Stimulated activated naive CD8-positive, alpha-beta T cell treated with anti-CD3 and anti-CD28 coated beads, Interleukin-15, Interleukin-2, amounts not matched to agents 100 ng/mL and 50 ng/mL, for 24 hours (primary cell): Measurements from ENCODE around the gene CEP104.
"Not testable (repeated sequence)": the region's sequence is repeated elsewhere in the genome, so short reads cannot be mapped to it uniquely, and the experiment has no call there.

Experiments
- H3K27ac Mint-ChIP-seq: one replicate; pipeline ENCODE4 v1.8.0; 2021; ENCODE audit warnings: mild to moderate bottlenecking, mixed read lengths
- H3K27me3 Mint-ChIP-seq: one replicate; pipeline ENCODE4 v1.8.0; 2021; ENCODE audit warnings: mixed read lengths
- H3K36me3 Mint-ChIP-seq: one replicate; pipeline ENCODE4 v1.8.0; 2021; ENCODE audit warnings: low read depth, mixed read lengths
- H3K4me1 Mint-ChIP-seq: one replicate; pipeline ENCODE4 v1.8.0; 2021; ENCODE audit warnings: low read depth, mixed read lengths
- H3K4me3 Mint-ChIP-seq: one replicate; pipeline ENCODE4 v1.8.0; 2021; ENCODE audit warnings: mild to moderate bottlenecking, mixed read lengths
- H3K9me3 Mint-ChIP-seq: one replicate; pipeline ENCODE4 v1.8.0; 2021; ENCODE audit warnings: mixed read lengths

The CEP104 gene

DNA sequence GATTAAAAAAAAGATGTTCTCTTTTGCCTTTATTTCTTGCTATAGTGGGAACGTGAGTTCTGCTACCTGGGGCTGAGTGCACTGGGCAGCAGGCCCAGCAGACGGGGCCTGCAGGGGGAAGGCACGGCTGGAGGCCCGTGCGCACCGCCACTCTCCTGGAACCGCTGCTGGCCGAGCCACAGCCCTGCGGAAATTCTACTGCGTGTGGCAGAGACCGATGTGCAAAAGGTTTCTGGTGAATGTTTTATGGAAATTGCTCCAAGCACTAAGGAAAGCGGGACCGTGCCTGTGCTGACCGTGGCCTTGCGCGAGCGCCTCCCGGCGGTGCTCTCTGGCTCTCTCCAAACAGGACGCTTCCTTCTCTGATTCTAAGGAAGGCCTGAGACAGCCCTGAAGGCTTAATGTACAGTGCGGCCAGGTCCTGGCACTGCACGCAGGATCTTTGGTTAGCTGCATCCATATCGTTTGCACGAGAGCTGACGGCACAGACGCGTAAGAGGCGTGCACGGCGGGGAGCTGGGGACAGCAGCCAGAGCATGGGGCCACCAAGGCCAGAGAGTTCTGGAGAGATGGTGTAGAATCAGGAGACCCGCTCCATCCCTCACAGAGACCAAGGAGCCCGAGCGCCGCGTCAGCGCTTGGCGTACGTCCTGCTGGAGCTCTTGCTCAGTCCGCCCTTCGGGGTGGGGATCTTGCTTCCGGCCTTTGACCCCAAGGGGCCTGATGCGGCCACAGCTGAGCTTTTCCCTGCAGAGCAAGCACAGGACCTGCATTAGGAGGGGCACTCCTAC is 42.0 kb downstream of the CEP104 start:
- peaks cover 5% of the 10 kb centered on the region for H3K4me1 Mint-ChIP-seq
- H3K4me3 Mint-ChIP-seq: no peak overlapping the region
- no peaks in the 10 kb centered on the region for H3K27me3 Mint-ChIP-seq
- peaks cover 17% of the 10 kb centered on the region for H3K36me3 Mint-ChIP-seq
- no peak overlapping the region for H3K27ac Mint-ChIP-seq
- H3K9me3 Mint-ChIP-seq: no peaks in the 10 kb centered on the region

DNA sequence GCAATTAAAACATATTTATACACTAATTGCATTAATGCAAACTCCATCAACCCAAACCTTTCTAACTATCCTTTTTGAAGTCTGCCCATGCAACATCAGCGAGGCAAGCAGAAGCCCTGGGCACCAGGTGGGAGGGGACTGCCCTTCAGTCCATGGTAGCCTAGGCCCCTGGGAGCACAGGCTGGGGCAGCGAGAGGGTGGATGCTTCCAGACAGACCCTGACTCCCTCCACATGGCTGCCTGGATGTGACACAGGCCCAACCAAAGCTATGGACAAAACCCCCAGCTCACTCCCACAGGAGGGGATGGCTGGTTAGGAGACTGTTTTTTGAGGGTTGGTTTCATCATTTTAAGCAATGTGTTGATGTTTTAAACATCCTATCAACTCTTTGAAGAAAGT is 42.9 kb downstream of the CEP104 start:
- no peak overlapping the region for H3K4me3 Mint-ChIP-seq
- no peak overlapping the region for H3K27ac Mint-ChIP-seq
- no peaks in the 10 kb centered on the region for H3K27me3 Mint-ChIP-seq
- peaks cover 12% of the 10 kb centered on the region for H3K36me3 Mint-ChIP-seq
- no peaks in the 10 kb centered on the region for H3K9me3 Mint-ChIP-seq
- H3K4me1 Mint-ChIP-seq: peaks cover 5% of the 10 kb centered on the region

GRCh38 chr1:3811595-3811911 is 45.5 kb downstream of the CEP104 start:
- Mint-ChIP-seq H3K27me3 (no peaks in the 10 kb centered on the region), H3K27ac (no peak overlapping the region), H3K4me3 (no peak overlapping the region), H3K36me3 (peaks cover 5% of the 10 kb centered on the region), H3K9me3 (no peaks in the 10 kb centered on the region), H3K4me1 (peaks cover 5% of the 10 kb centered on the region)

DNA sequence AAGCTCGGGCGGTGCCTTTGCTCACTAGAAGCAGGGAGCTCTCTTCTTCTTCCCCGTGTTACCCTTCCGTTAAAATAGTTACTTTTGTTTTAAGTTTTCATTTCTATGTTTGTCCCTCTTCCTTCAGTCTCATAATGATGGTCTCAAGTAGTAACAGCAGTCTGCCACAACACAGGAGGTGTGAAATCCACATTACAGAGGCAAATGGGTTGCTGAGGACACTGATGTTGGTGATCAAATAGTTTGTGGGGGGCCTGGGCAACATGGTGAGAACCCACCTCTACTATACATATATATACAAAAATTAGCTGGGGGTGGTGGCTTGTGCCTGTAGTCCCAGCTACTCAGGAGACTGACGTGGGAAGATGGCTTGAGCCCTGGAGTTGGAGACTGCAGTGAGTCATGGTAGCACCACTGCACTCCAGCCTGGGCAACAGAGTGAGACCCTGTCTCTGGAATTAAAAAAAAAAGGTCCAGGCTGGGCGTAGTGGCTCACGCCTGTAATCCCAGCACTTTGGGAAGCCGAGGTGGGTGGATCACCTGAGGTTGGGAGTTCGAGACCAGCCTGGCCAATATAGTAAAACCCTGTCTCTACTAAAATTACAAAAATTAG is 46.8 kb downstream of the CEP104 start:
- not testable (repeated sequence) for H3K27ac Mint-ChIP-seq, H3K36me3 Mint-ChIP-seq, H3K4me3 Mint-ChIP-seq, H3K4me1 Mint-ChIP-seq, H3K9me3 Mint-ChIP-seq, H3K27me3 Mint-ChIP-seq

- H3K27me3 Mint-ChIP-seq: peaks cover 4% of the 10 kb centered on the region
- no peak overlapping the region for H3K4me3 Mint-ChIP-seq
- H3K36me3 Mint-ChIP-seq: no peaks in the 10 kb centered on the region
- H3K9me3 Mint-ChIP-seq: no peaks in the 10 kb centered on the region
- H3K4me1 Mint-ChIP-seq: peaks cover 5% of the 10 kb centered on the region
- H3K27ac Mint-ChIP-seq: no peak overlapping the region
Measured at GRCh38 chr1:3809680-3810079, 47.3 kb downstream of the CEP104 start.

- Mint-ChIP-seq H3K36me3 (no peaks in the 10 kb centered on the region), H3K27me3 (peaks cover 17% of the 10 kb centered on the region), H3K27ac (no peak overlapping the region), H3K4me1 (peaks cover 5% of the 10 kb centered on the region), H3K4me3 (no peak overlapping the region), H3K9me3 (no peaks in the 10 kb centered on the region)
Measured at GRCh38 chr1:3807769-3808168, 49.2 kb downstream of the CEP104 start.

DNA sequence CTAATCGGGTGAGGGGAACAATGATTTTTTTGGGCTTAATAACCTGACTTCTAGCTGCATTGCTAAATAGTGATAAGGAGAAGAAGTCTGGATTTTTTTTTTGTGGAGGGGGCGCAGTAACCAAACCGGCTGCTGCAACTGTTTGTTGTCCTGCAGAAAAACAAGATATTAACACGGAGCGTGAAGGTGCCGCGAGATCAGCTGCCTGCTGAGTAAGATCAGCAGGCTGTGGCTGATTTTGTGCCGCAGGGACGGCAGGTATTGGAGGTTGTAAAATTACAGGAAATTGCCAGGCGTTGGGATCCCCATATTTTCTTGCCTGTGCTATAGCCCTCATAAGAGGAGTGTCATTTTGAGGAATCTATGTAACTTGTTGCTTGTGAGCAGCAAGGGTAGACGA is 52.0 kb downstream of the CEP104 start:
- H3K4me1 Mint-ChIP-seq: peaks cover 10% of the 10 kb centered on the region
- no peak overlapping the region for H3K27ac Mint-ChIP-seq
- no peaks in the 10 kb centered on the region for H3K9me3 Mint-ChIP-seq
- H3K36me3 Mint-ChIP-seq: no peaks in the 10 kb centered on the region
- H3K27me3 Mint-ChIP-seq: peaks cover 32% of the 10 kb centered on the region
- no peak overlapping the region for H3K4me3 Mint-ChIP-seq

GRCh38 chr1:3804627-3804944 is 52.4 kb downstream of the CEP104 start:
- not testable (repeated sequence) for H3K27ac Mint-ChIP-seq, H3K36me3 Mint-ChIP-seq, H3K4me3 Mint-ChIP-seq, H3K9me3 Mint-ChIP-seq, H3K4me1 Mint-ChIP-seq
- H3K27me3 Mint-ChIP-seq: peaks cover 32% of the 10 kb centered on the region

DNA sequence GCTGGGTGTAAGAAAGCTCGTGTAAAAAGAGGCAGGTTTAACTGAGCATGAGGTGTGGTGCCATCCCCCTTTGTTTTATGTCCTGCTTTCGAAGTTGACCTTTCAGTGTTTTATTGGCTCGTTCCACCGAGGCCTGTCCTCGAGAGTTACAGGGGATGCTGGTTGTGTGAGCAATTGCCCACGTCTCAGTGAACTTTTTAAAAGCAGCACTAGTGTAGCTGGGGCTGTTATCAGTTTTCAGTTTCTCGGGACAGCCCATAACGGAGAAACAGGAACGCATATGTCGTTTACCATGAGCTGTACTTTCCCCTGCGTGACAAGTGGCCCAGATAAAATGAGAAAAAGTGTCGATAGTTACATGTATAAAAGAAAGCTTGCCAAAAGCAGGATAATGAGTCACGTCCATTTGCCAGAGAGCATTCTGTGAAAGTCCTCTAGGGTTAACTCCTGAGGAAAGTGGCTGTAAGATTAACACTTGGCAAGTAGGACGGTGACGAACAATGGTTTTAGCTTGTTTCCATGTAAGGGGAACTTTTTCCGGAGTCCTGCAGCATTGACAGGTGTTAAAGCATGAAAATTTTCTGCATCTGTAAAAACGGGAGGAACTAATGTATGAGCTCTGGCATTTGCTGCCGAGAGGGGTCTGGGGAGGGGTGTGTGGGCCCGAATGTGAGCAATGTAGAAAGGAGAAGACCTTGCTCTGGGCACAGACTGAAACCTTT is 52.9 kb downstream of the CEP104 start:
- Mint-ChIP-seq H3K4me3 (no peak overlapping the region), H3K36me3 (no peaks in the 10 kb centered on the region), H3K27me3 (peaks cover 32% of the 10 kb centered on the region), H3K4me1 (peaks cover 10% of the 10 kb centered on the region), H3K27ac (no peak overlapping the region), H3K9me3 (no peaks in the 10 kb centered on the region)

DNA sequence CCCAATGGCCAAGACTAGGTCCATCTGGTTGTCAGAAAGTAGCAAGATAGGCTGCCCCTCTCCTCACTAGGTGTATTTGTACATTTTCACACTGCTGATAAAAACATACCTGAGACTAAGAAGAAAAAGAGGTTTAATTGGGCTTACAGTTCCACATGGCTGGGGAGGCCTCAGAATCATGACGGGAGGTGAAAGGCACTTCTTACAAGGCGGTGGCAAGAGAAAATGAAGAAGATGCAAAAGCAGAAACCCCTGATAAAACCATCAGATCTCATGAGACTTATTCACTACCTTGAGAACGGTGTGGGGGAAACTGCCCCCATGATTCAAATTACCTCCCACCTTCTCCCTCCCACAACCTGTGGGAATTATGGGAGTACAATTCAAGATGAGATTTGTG is 56.2 kb downstream of the CEP104 start:
- not testable (repeated sequence) for H3K9me3 Mint-ChIP-seq, H3K4me3 Mint-ChIP-seq

DNA sequence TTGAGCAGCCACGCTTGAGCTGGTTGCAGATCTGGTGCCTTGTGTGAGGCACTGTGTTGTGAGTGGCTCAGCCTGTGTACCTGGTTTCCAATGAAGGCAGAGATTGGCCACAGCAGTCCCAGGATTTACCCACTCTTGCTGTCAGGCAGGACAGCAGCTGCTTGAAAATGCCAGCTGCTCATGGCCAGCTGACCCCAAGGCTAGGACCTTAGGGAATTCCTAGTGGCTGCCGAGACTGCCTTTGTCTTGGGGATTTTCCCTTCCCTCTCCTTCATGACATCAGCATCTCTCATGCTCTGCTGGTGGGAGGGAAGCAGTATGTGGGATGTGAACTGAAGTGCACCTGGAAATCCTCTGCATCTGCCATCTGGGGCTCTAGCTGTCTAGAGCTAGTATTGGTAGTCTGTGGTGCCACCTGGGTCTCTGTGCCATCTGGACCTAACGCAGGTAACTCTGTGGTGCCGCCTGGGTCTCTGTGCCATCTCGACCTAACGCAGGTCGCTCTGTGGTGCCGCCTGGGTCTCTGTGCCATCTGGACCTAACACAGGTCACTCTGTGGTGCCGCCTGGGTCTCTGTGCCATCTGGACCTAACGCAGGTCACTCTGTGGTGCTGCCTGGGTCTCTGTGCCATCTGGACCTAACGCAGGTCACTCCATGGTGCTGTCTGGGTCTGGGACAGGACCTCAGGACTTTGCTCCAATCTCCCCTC is 56.9 kb downstream of the CEP104 start:
- peaks cover 24% of the 10 kb centered on the region for H3K4me1 Mint-ChIP-seq
- H3K4me3 Mint-ChIP-seq: no peak overlapping the region
- no peaks in the 10 kb centered on the region for H3K9me3 Mint-ChIP-seq
- H3K27ac Mint-ChIP-seq: no peak overlapping the region
- H3K27me3 Mint-ChIP-seq: peaks cover 30% of the 10 kb centered on the region
- H3K36me3 Mint-ChIP-seq: peaks cover 11% of the 10 kb centered on the region

More for the DNA sequence above, 56.2 kb downstream of the CEP104 start:
- Mint-ChIP-seq H3K27me3 (peaks cover 32% of the 10 kb centered on the region), H3K4me1 (peaks cover 20% of the 10 kb centered on the region)
- not testable (repeated sequence) for H3K36me3 Mint-ChIP-seq, H3K27ac Mint-ChIP-seq

- peaks cover 56% of the 10 kb centered on the region for H3K4me1 Mint-ChIP-seq
- peak within 1 kb of the TSS; percentile 95 for H3K27ac Mint-ChIP-seq
- peak within 1 kb of the TSS; percentile 93 for H3K4me3 Mint-ChIP-seq
- H3K27me3 Mint-ChIP-seq: peaks cover 4% of the 10 kb centered on the region
- H3K36me3 Mint-ChIP-seq: peaks cover 29% of the 10 kb centered on the region
- H3K9me3 Mint-ChIP-seq: no peaks in the 10 kb centered on the region
Measured at GRCh38 chr1:3796215-3797061, 60.6 kb downstream of the CEP104 start, which contains the start of gene LRRC47. TSS of gene LRRC47 (minus strand) at chr1:3796498. CDS start at chr1:3796476, 22 bp downstream.

DNA sequence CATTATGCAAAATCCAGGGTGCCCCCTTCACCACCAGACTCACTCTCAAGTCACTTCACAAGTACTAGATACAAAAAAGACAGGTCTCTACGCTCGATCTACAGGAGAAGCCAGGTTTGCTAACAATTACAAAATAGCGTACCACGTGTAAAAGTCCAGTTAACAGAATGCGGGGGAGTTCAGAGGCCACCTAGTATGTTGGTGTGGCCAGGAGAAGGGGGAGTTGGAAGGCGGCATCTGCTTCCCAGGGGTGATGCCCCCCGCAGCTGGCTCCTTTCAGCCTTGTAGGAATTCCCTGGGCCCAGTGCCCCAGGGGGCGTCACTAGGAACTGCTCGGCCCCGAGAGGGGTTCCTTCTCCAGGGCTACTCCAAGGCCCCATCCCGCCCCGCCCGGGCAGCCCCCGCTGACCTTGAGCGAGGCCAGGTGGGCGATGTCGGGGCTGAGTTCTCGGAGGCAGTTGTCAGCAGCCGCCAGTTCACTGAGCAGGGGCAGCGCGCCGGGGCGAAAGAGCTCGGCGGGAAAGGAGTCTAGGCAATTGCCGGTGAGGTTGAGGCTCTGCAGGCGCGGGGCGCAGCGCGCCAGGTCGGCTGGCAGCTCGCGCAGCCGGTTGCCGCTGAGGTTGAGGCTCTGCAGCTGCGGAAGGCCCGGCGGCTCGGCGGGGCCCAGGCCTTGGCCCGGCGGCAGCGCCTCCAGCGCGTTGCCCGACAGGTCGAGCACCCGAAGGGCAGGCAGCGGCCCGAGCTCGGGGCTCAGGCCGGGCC is 61.4 kb downstream of the CEP104 start:
- Mint-ChIP-seq H3K27me3 (no peaks in the 10 kb centered on the region), H3K9me3 (no peaks in the 10 kb centered on the region), H3K27ac (peak overlapping the region; percentile 79), H3K4me3 (peak overlapping the region; percentile 92), H3K4me1 (peaks cover 48% of the 10 kb centered on the region), H3K36me3 (peaks cover 29% of the 10 kb centered on the region)

GRCh38 chr1:3790952-3791351 is 66.1 kb downstream of the CEP104 start:
- peaks cover 57% of the 10 kb centered on the region for H3K4me1 Mint-ChIP-seq
- H3K4me3 Mint-ChIP-seq: no peak overlapping the region
- no peaks in the 10 kb centered on the region for H3K27me3 Mint-ChIP-seq
- peaks cover 31% of the 10 kb centered on the region for H3K36me3 Mint-ChIP-seq
- no peak overlapping the region for H3K27ac Mint-ChIP-seq
- no peaks in the 10 kb centered on the region for H3K9me3 Mint-ChIP-seq
